Astrocyte (in vitro differentiated cells and primary cell): ENCODE results near the gene NFIA. TPM values are rescaled to one million over a fixed set of nuclear protein-coding genes. Genes with fewer than 3 reads are reported as not detected.

Experiments used
- DNase-seq: peaks from one replicate; pipeline ENCODE4 v3.0.0-alpha.2; 2010; ENCODE audit warnings: low read depth
- FAIRE-seq: peaks from 2 replicates; lab custom pipeline; 2011; peaks lifted over from hg19 to GRCh38; lab: Jason Lieb, UNC
- H2AFZ ChIP-seq: 2 replicates; pipeline ENCODE4 v1.6.0; 2012; ENCODE audit warnings: low read depth, low read length, inconsistent platforms
- H3K27ac ChIP-seq: 2 replicates; pipeline ENCODE4 v1.5.1; 2011; ENCODE audit warnings: low read depth, low read length, inconsistent platforms
- H3K27me3 ChIP-seq: 2 replicates; pipeline ENCODE4 v1.6.0; 2011; ENCODE audit warnings: low read length, inconsistent platforms; ENCODE audit not compliant: insufficient read depth
- H3K36me3 ChIP-seq: 2 replicates; pipeline ENCODE4 v1.5.1; 2011; ENCODE audit warnings: low read length, inconsistent platforms; ENCODE audit not compliant: insufficient read depth
- H3K4me1 ChIP-seq: 2 replicates; pipeline ENCODE4 v1.5.1; 2011; ENCODE audit warnings: low read length, inconsistent platforms; ENCODE audit not compliant: insufficient read depth
- H3K4me2 ChIP-seq: 2 replicates; pipeline ENCODE4 v1.6.0; 2012; ENCODE audit warnings: low read length, inconsistent platforms
- H3K4me3 ChIP-seq: 2 replicates; pipeline ENCODE4 v1.5.1; 2011; ENCODE audit warnings: low read depth, mild to moderate bottlenecking, low read length, inconsistent platforms; ENCODE audit not compliant: insufficient read depth
- H3K79me2 ChIP-seq: 2 replicates; pipeline ENCODE4 v1.6.0; 2012; ENCODE audit warnings: mild to moderate bottlenecking, low read length, inconsistent platforms; ENCODE audit not compliant: insufficient read depth
- H3K9ac ChIP-seq: 2 replicates; pipeline ENCODE4 v1.6.0; 2012; ENCODE audit warnings: mild to moderate bottlenecking, low read length, inconsistent platforms
- H3K9me3 ChIP-seq: 2 replicates; pipeline ENCODE4 v1.5.1; 2012; ENCODE audit warnings: low read depth, mild to moderate bottlenecking, low read length, inconsistent platforms; ENCODE audit not compliant: insufficient read depth
- H4K20me1 ChIP-seq: 2 replicates; pipeline ENCODE4 v1.6.0; 2012; ENCODE audit warnings: low read length, inconsistent platforms; ENCODE audit not compliant: insufficient read depth
- H3K27ac Mint-ChIP-seq: one replicate; pipeline ENCODE4 v1.8.0; 2021; ENCODE audit warnings: mild to moderate bottlenecking, mixed read lengths; ENCODE audit not compliant: unreplicated experiment
- H3K27me3 Mint-ChIP-seq: one replicate; pipeline ENCODE4 v1.8.0; 2021; ENCODE audit warnings: low read depth, mixed read lengths; ENCODE audit not compliant: unreplicated experiment
- H3K36me3 Mint-ChIP-seq: one replicate; pipeline ENCODE4 v1.8.0; 2021; ENCODE audit warnings: low read depth, mixed read lengths; ENCODE audit not compliant: unreplicated experiment
- H3K4me1 Mint-ChIP-seq: one replicate; pipeline ENCODE4 v1.8.0; 2021; ENCODE audit warnings: low read depth, mixed read lengths; ENCODE audit not compliant: unreplicated experiment
- H3K4me3 Mint-ChIP-seq: one replicate; pipeline ENCODE4 v1.8.0; 2021; ENCODE audit warnings: mild to moderate bottlenecking, moderate library complexity, mixed read lengths; ENCODE audit not compliant: unreplicated experiment
- H3K9me3 Mint-ChIP-seq: one replicate; pipeline ENCODE4 v1.8.0; 2021; ENCODE audit warnings: mild to moderate bottlenecking, mixed read lengths; ENCODE audit not compliant: unreplicated experiment
- EZH2 ChIP-seq: IDR thresholded peaks from 2 replicates; pipeline ENCODE4 v1.6.1; 2012; ENCODE audit warnings: mild to moderate bottlenecking, low read length, inconsistent platforms; ENCODE audit not compliant: insufficient read depth
- total RNA-seq: library from RNA; stranded (reverse); gene quantifications from 2 replicates; pipeline ENCODE4 v1.2.1, GENCODE V29; 2021
- TF ChIP-seq, protein P1 (sequence below): IDR thresholded peaks from 2 replicates; pipeline ENCODE4 v1.5.1; 2011; ENCODE audit warnings: low read depth, mild to moderate bottlenecking, inconsistent platforms, low read length, moderate library complexity; ENCODE audit not compliant: insufficient read depth

NFIA gene
- total RNA-seq, 1 donor from 2014 or later = 4.6 TPM

DNA sequence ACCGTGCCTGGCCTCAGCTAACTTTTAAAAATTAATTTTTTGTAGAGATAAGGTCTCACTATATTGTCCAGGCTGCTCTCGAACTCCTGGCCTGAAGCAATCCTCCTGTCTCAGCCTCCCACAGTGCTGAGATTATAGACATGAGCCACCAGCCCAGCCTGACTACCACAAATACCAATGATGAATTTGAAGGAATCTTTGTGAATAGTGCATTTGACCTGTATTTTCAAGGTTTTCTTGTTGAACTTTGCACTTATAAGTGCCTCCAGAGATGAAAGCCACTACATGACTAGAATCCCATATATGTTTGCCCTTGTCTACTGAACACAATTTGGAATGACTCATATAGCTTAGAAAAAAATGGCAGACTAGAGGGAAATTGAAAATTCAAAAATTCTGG is 297.3 kb downstream of the NFIA start:
- TF ChIP-seq, protein P1, sequence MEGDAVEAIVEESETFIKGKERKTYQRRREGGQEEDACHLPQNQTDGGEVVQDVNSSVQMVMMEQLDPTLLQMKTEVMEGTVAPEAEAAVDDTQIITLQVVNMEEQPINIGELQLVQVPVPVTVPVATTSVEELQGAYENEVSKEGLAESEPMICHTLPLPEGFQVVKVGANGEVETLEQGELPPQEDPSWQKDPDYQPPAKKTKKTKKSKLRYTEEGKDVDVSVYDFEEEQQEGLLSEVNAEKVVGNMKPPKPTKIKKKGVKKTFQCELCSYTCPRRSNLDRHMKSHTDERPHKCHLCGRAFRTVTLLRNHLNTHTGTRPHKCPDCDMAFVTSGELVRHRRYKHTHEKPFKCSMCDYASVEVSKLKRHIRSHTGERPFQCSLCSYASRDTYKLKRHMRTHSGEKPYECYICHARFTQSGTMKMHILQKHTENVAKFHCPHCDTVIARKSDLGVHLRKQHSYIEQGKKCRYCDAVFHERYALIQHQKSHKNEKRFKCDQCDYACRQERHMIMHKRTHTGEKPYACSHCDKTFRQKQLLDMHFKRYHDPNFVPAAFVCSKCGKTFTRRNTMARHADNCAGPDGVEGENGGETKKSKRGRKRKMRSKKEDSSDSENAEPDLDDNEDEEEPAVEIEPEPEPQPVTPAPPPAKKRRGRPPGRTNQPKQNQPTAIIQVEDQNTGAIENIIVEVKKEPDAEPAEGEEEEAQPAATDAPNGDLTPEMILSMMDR = no peak
- TF ChIP-seq EZH2 = no peak

DNA sequence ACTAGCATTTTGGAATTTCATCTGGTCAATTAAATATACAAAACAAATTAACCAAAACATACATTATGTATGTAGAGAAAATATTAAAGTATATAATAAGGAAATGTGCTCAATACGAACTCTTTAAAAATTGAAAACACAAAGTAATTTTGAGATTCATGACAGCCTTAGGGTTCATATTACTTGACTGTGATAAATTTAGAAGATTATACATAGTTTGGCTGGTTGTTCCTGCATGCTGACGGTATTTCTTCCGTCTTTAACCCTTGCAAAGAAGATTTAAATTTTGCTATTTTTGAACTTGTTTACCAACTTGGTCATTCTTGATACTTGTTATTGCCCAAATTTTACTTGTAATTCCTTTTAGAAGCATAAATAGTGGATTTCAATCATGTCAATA is 298.2 kb downstream of the NFIA start:
- Histone ChIP-seq H3K79me2 (no peaks in the 10 kb centered on the region), H3K36me3 (no peaks in the 10 kb centered on the region), H3K9me3 (no peaks in the 10 kb centered on the region), H3K27me3 (no peaks in the 10 kb centered on the region), H2AFZ (no peak overlapping the region), H3K27ac (no peak overlapping the region), H3K4me2 (no peak overlapping the region), H3K9ac (no peak overlapping the region), H4K20me1 (no peaks in the 10 kb centered on the region), H3K4me1 (no peaks in the 10 kb centered on the region), H3K4me3 (no peak overlapping the region)
- TF ChIP-seq, protein P1 = no peak
- FAIRE-seq (no peak), DNase-seq (no peak)
- H3K9me3 Mint-ChIP-seq = no peaks in the 10 kb centered on the region
- H3K27ac Mint-ChIP-seq = no peak overlapping the region
- H3K4me3 Mint-ChIP-seq = no peak overlapping the region
- peaks cover 1% of the 10 kb centered on the region for H3K36me3 Mint-ChIP-seq
- H3K4me1 Mint-ChIP-seq = no peaks in the 10 kb centered on the region
- peaks cover 4% of the 10 kb centered on the region for H3K27me3 Mint-ChIP-seq

More for the DNA sequence above, 297.3 kb downstream of the NFIA start:
- Histone ChIP-seq H3K27ac (no peak overlapping the region), H3K4me2 (no peak overlapping the region), H3K79me2 (no peaks in the 10 kb centered on the region), H3K9ac (no peak overlapping the region), H2AFZ (no peak overlapping the region), H3K4me3 (no peak overlapping the region), H3K36me3 (no peaks in the 10 kb centered on the region), H3K27me3 (no peaks in the 10 kb centered on the region), H3K9me3 (no peaks in the 10 kb centered on the region), H3K4me1 (no peaks in the 10 kb centered on the region), H4K20me1 (no peaks in the 10 kb centered on the region)
- H3K4me1 Mint-ChIP-seq = no peaks in the 10 kb centered on the region
- no peak for FAIRE-seq
- H3K9me3 Mint-ChIP-seq = no peaks in the 10 kb centered on the region
- H3K4me3 Mint-ChIP-seq = no peak overlapping the region
- no peak overlapping the region for H3K27ac Mint-ChIP-seq
- H3K36me3 Mint-ChIP-seq = peaks cover 1% of the 10 kb centered on the region
- H3K27me3 Mint-ChIP-seq = peaks cover 7% of the 10 kb centered on the region
- no peak for DNase-seq

DNA sequence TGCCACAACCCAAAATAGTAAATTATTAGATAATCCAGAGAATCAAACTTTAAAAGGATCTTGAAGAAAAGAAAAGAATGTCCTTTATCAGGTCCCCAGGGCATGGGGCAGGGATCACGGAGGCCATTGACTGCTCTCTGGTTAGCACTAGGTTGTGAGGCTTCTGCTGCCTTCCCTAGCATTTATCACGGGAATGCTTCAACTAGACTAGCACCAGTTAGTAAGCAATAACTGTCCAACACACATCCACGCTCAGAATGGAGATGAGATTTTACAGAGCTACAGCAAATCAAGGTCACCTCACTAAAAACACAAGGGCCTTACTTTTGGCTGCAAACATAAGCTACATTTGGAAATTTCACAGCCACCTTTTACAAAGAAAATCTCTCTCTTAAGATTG is 304.0 kb downstream of the NFIA start:
- no peak overlapping the region for H3K4me3 Mint-ChIP-seq
- Histone ChIP-seq H4K20me1 (no peaks in the 10 kb centered on the region), H3K36me3 (no peaks in the 10 kb centered on the region), H3K27me3 (no peaks in the 10 kb centered on the region), H3K4me3 (no peak overlapping the region), H3K9me3 (peaks cover 5% of the 10 kb centered on the region), H3K79me2 (no peaks in the 10 kb centered on the region), H2AFZ (no peak overlapping the region), H3K4me1 (no peaks in the 10 kb centered on the region), H3K9ac (no peak overlapping the region), H3K27ac (no peak overlapping the region), H3K4me2 (no peak overlapping the region)
- H3K4me1 Mint-ChIP-seq = no peaks in the 10 kb centered on the region
- no peak overlapping the region for H3K27ac Mint-ChIP-seq
- peaks cover 1% of the 10 kb centered on the region for H3K9me3 Mint-ChIP-seq
- DNase-seq (no peak), FAIRE-seq (no peak)
- H3K27me3 Mint-ChIP-seq = no peaks in the 10 kb centered on the region
- H3K36me3 Mint-ChIP-seq = no peaks in the 10 kb centered on the region
- TF ChIP-seq, protein P1 = no peak
- TF ChIP-seq EZH2 = no peak
